CD14-positive monocyte (primary cell): Measurements from ENCODE around the gene SETD3. TPM values are rescaled to one million over a fixed set of nuclear protein-coding genes. Genes with fewer than 3 reads are reported as not detected.

ENCODE experiments used
- DNase-seq, 3 donors: peaks; one replicate each; pipeline ENCODE4 v3.0.0-alpha.2; 2011 to 2022
- H2AFZ ChIP-seq: 2 replicates; pipeline ENCODE4 v1.6.0; 2012; ENCODE audit warnings: mild to moderate bottlenecking, low read depth, low read length, inconsistent platforms; ENCODE audit not compliant: insufficient read depth, poor library complexity, severe bottlenecking
- H3K27ac ChIP-seq, 2 donors: 1 replicate in 1 of 2; 2 replicates in 1 of 2; pipeline ENCODE4 v1.5.1; 2012 to 2013; ENCODE audit warnings: low read length in 2 of 2, control low read depth in 1 of 2, inconsistent platforms in 1 of 2, low read depth in 1 of 2, mild to moderate bottlenecking in 1 of 2
- H3K27me3 ChIP-seq, 2 donors: one replicate each; pipeline versions ENCODE4 v1.6.0 to v1.6.1; 2011 to 2013; ENCODE audit warnings: low read length in 2 of 2; ENCODE audit not compliant: control insufficient read depth in 2 of 2, insufficient read depth in 2 of 2
- H3K36me3 ChIP-seq, 2 donors: replicated peaks in 1 of 2; 1 replicate in 1 of 2; 2 replicates in 1 of 2; pipeline versions ENCODE4 v1.5.1 to v1.6.1; 2012 to 2013; ENCODE audit warnings: low read length in 2 of 2, control low read depth in 1 of 2, inconsistent platforms in 1 of 2, mild to moderate bottlenecking in 1 of 2; ENCODE audit not compliant: insufficient read depth in 2 of 2, control insufficient read depth in 1 of 2
- H3K4me1 ChIP-seq, 2 donors: 1 replicate in 1 of 2; 2 replicates in 1 of 2; pipeline versions ENCODE4 v1.5.1 to v1.6.1; 2012 to 2013; ENCODE audit warnings: low read length in 2 of 2, control low read depth in 1 of 2, inconsistent platforms in 1 of 2, mild to moderate bottlenecking in 1 of 2, moderate library complexity in 1 of 2; ENCODE audit not compliant: insufficient read depth in 2 of 2, control insufficient read depth in 1 of 2
- H3K4me2 ChIP-seq: replicated peaks from 2 replicates; pipeline ENCODE3; 2012; ENCODE audit warnings: low read length, moderate library complexity, mild to moderate bottlenecking; ENCODE audit not compliant: poor library complexity, severe bottlenecking; ENCODE audit errors: extremely low read depth
- H3K4me3 ChIP-seq, 3 experiments: fragments of 200-600 bp in 1 of 3; sonication (generic) in 1 of 3; replicated peaks in 1 of 3; 1 replicate in 2 of 3; 2 replicates in 1 of 3; pipeline ENCODE4 v1.5.1; 2011 to 2013; ENCODE audit warnings: low read length in 3 of 3, mild to moderate bottlenecking in 3 of 3, control low read depth in 2 of 3, low read depth in 2 of 3, inconsistent platforms in 1 of 3, moderate library complexity in 1 of 3
- H3K79me2 ChIP-seq: 2 replicates; pipeline ENCODE4 v1.6.0; 2012; ENCODE audit warnings: mild to moderate bottlenecking, control low read depth, inconsistent platforms, low read length, moderate library complexity; ENCODE audit not compliant: insufficient read depth
- H3K9ac ChIP-seq: 2 replicates; pipeline ENCODE4 v1.6.0; 2017; ENCODE audit warnings: low read length, mild to moderate bottlenecking; ENCODE audit not compliant: insufficient read depth, poor library complexity, severe bottlenecking
- H3K9me3 ChIP-seq, 2 donors: replicated peaks in 1 of 2; 1 replicate in 1 of 2; 2 replicates in 1 of 2; pipeline versions ENCODE4 v1.5.1 to v1.6.1; 2012 to 2013; ENCODE audit warnings: low read length in 2 of 2, control low read depth in 1 of 2; ENCODE audit not compliant: control insufficient read depth in 1 of 2, insufficient read depth in 1 of 2
- H4K20me1 ChIP-seq: 2 replicates; pipeline ENCODE4 v1.6.0; 2012; ENCODE audit warnings: mild to moderate bottlenecking, low read length, control low read depth, moderate library complexity; ENCODE audit not compliant: insufficient read depth
- H3K27ac Mint-ChIP-seq, 7 donors: one replicate each; pipeline ENCODE4 v1.8.0; 2020; ENCODE audit warnings: mild to moderate bottlenecking in 7 of 7, mixed read lengths in 7 of 7, moderate library complexity in 6 of 7, inconsistent platforms in 2 of 7
- H3K27me3 Mint-ChIP-seq, 3 donors: one replicate each; pipeline ENCODE4 v1.8.0; 2021 to 2022; ENCODE audit warnings: low read depth in 3 of 3, mild to moderate bottlenecking in 3 of 3, mixed read lengths in 3 of 3, moderate library complexity in 3 of 3, inconsistent platforms in 1 of 3
- H3K36me3 Mint-ChIP-seq, 2 donors: one replicate each; pipeline ENCODE4 v1.8.0; 2020; ENCODE audit warnings: mixed read lengths in 2 of 2, inconsistent platforms in 1 of 2, mild to moderate bottlenecking in 1 of 2
- H3K4me1 Mint-ChIP-seq: one replicate; pipeline ENCODE4 v1.8.0; 2020; ENCODE audit warnings: mild to moderate bottlenecking, mixed read lengths
- H3K4me3 Mint-ChIP-seq, 2 donors: one replicate each; pipeline ENCODE4 v1.8.0; 2020; ENCODE audit warnings: mild to moderate bottlenecking in 2 of 2, mixed read lengths in 2 of 2, moderate library complexity in 1 of 2
- H3K9me3 Mint-ChIP-seq, 7 donors: one replicate each; pipeline ENCODE4 v1.8.0; 2020 to 2022; ENCODE audit warnings: mixed read lengths in 7 of 7, mild to moderate bottlenecking in 6 of 7, moderate library complexity in 6 of 7, inconsistent platforms in 2 of 7
- CTCF ChIP-seq: fragments of 200-600 bp; IDR thresholded peaks from one replicate; pipeline ENCODE4 v1.8.0; 2022; ENCODE audit warnings: antibody characterized with exemption, mild to moderate bottlenecking
- WGBS: methylation state at CpG from one replicate; pipeline ENCODE4 v1.1.5; 2013; ENCODE audit warnings: missing lambda C conversion rate; ENCODE audit not compliant: insufficient coverage; 5-methylcytosine and 5-hydroxymethylcytosine counted together
- intact Hi-C, 2 donors: fragments of 100-400 bp; cut with micrococcal nuclease; formaldehyde crosslinking; loops; one replicate each; pipeline versions ENCODE4 v1.15.0 to v1.15.1; 2023
- polyA plus RNA-seq, 3 donors: library from polyadenylated mRNA; depleted of rRNA in 1 of 3; unstranded in 2 of 3; stranded (reverse) in 1 of 3; fragments of 300-500 nt in 2 of 3; fragments of >200 nt in 1 of 3; fragmentation: Illumina TruSeq in 2 of 3; gene quantifications; 1 replicate in 2 of 3; 2 replicates in 1 of 3; pipeline ENCODE4 v1.2.3, GENCODE V29; 2012 to 2021

The SETD3 gene
- polyA plus RNA-seq, 3 donors, result 22.9 to 39.5 (median 38.7) TPM

GRCh38 chr14:99384450-99385417 lies 95.9 kb downstream of the SETD3 start:
- no peak overlapping the region for H3K27ac Mint-ChIP-seq
- H4K20me1 ChIP-seq, result no peaks in the 10 kb centered on the region
- H3K9me3 Mint-ChIP-seq, result peaks cover 0 to 8% (median 1%) of the 10 kb centered on the region in 7 donors
- intact Hi-C loops, result no loop called here
- no peak overlapping the region for H3K27ac ChIP-seq
- no peak overlapping the region for H3K4me3 Mint-ChIP-seq
- H3K4me1 Mint-ChIP-seq, result peaks cover 6% of the 10 kb centered on the region
- 88% methylated on average over 15 of the region's 20 CpGs for WGBS
- no peaks in the 10 kb centered on the region for H3K9me3 ChIP-seq
- H3K4me2 ChIP-seq, result no peak overlapping the region
- no peaks in the 10 kb centered on the region for H3K36me3 Mint-ChIP-seq
- H3K36me3 ChIP-seq, result no peaks in the 10 kb centered on the region
- H3K4me3 ChIP-seq, result no peak overlapping the region
- H3K27me3 ChIP-seq, result no peaks in the 10 kb centered on the region
- no peak overlapping the region for H3K9ac ChIP-seq
- no peaks in the 10 kb centered on the region for H3K79me2 ChIP-seq
- no peak for TF ChIP-seq CTCF
- H3K27me3 Mint-ChIP-seq, result peaks cover 2 to 12% (median 11%) of the 10 kb centered on the region in 3 donors
- H2AFZ ChIP-seq, result no peak overlapping the region
- no peaks in the 10 kb centered on the region for H3K4me1 ChIP-seq
- no peak for DNase-seq

DNA sequence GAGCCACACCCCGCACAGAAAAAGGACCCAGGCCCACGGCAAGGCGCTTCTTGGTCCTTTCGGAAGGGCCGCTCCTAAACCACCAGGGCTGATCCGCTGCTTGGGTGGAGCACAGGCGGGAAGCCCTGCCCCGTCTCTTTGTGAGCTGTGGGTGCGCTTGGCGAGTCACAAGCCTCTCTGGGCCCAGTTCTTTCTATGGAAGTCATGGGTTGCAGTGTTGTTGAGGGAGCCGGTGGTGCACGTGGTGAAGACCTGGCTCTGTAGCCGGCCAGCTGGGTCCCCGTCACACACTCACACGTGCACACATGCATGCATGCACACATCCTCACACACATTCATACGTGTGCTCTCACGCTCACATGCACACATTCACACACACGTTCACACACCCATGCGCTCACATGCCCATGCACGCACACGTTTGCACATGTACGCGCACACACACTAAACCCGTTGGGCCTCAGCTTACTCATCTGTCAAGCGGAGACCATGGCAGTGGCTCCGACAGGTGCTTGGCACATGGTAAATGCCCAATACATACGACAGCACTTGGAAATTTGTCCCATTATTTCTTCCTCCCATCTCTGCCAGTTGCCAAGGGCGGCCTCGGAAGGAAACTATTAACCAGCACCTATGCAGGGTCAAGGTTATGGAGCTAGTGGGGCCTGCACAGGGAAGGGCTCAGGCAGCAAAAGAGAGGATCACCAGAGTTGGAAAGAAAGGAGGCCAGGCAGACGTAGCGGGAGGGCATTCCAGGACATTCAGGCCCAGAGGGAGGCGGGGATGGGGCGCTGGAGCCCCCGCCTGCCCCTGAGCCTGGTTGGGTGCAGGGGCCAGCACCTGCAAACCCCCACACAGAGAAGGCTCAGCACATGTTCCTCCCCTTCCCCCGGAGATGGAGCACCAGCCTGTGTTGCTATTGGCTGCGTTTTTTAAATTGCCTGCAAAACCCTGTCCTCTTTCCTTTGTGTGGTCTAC lies 96.9 kb downstream of the SETD3 start:
- H3K27me3 Mint-ChIP-seq, result peaks cover 2 to 12% (median 11%) of the 10 kb centered on the region in 3 donors
- no peak overlapping the region for H3K4me3 Mint-ChIP-seq
- H3K4me3 ChIP-seq, result no peak overlapping the region
- no peaks in the 10 kb centered on the region for H4K20me1 ChIP-seq
- H3K4me1 Mint-ChIP-seq, result peaks cover 6% of the 10 kb centered on the region
- no peak overlapping the region for H2AFZ ChIP-seq
- no peaks in the 10 kb centered on the region for H3K27me3 ChIP-seq
- H3K27ac ChIP-seq, result no peak overlapping the region
- no peak for TF ChIP-seq CTCF
- H3K9me3 ChIP-seq, result no peaks in the 10 kb centered on the region
- no peak for DNase-seq
- H3K9ac ChIP-seq, result no peak overlapping the region
- no peak overlapping the region for H3K27ac Mint-ChIP-seq
- H3K4me1 ChIP-seq, result no peaks in the 10 kb centered on the region
- H3K4me2 ChIP-seq, result no peak overlapping the region
- H3K79me2 ChIP-seq, result no peaks in the 10 kb centered on the region
- intact Hi-C loops, result no loop called here
- H3K36me3 Mint-ChIP-seq, result no peaks in the 10 kb centered on the region
- WGBS, result 90% methylated on average over 26 of the region's 36 CpGs
- peaks cover 0 to 8% (median 1%) of the 10 kb centered on the region in 7 donors for H3K9me3 Mint-ChIP-seq
- H3K36me3 ChIP-seq, result no peaks in the 10 kb centered on the region
